A549 (cell line): ENCODE results near the gene ZNF346.

Experiments
- CEBPB ChIP-seq, 2 experiments: fragments of >200 bp in 1 of 2; sonication (Bioruptor Twin) in 1 of 2; formaldehyde crosslinking in 1 of 2; IDR thresholded peaks; 2 replicates each; pipeline ENCODE4 v1.6.1; 2012 to 2016
- CTCF ChIP-seq: fragments of >200 bp; sonication (Bioruptor Twin); formaldehyde crosslinking; IDR thresholded peaks from 3 replicates; pipeline ENCODE4 v1.5.1; 2016
- E2F6 ChIP-seq: IDR thresholded peaks from 2 replicates; pipeline ENCODE4 v1.6.1; 2012; ENCODE audit warnings: low read depth, borderline replicate concordance
- EHMT2 ChIP-seq: fragments of 200-600 bp; sonication (generic); IDR thresholded peaks from 2 replicates; pipeline ENCODE4 v1.6.1; 2016; ENCODE audit warnings: antibody characterized with exemption, low read depth, mild to moderate bottlenecking, moderate library complexity
- HDAC2 ChIP-seq: fragments of 200-600 bp; sonication (generic); IDR thresholded peaks from 2 replicates; pipeline ENCODE4 v1.6.1; 2016
- JUN ChIP-seq, 2 experiments: fragments of >200 bp; sonication (Bioruptor Twin); formaldehyde crosslinking; IDR thresholded peaks; 2 replicates in 1 of 2; 3 replicates in 1 of 2; pipeline ENCODE4 v1.6.1; 2016 to 2017
- MYC ChIP-seq: IDR thresholded peaks from 2 replicates; pipeline ENCODE4 v1.6.1; 2012; ENCODE audit warnings: mild to moderate bottlenecking, inconsistent platforms, low read length, improper control_type of control experiment, borderline replicate concordance
- POLR2A ChIP-seq: IDR thresholded peaks from 2 replicates; pipeline ENCODE4 v1.6.1; 2012; ENCODE audit warnings: mild to moderate bottlenecking, low read length
- RCOR1 ChIP-seq: fragments of 150-350 bp; IDR thresholded peaks from 2 replicates; pipeline ENCODE4 v1.6.1; 2014; ENCODE audit warnings: antibody characterized with exemption, low read length, low read depth
- SREBF2 ChIP-seq: fragments of 450-650 bp; IDR thresholded peaks from 2 replicates; pipeline ENCODE4 v1.6.1; 2014; ENCODE audit warnings: mild to moderate bottlenecking, moderate library complexity
- ZFP36 ChIP-seq: fragments of 450-650 bp; IDR thresholded peaks from 2 replicates; pipeline ENCODE4 v1.6.1; 2014; ENCODE audit warnings: borderline replicate concordance; ENCODE audit not compliant: partially characterized antibody

- TF ChIP-seq CTCF: no peak
- no peak for TF ChIP-seq MYC
- no peak for TF ChIP-seq POLR2A
- no peak for TF ChIP-seq JUN (IDR thresholded peaks at IDR 0.05)
- TF ChIP-seq SREBF2: no peak
- no peak for TF ChIP-seq ZFP36
- TF ChIP-seq E2F6: no peak
- TF ChIP-seq CEBPB (IDR thresholded peaks at IDR 0.05): no peak
- no peak for TF ChIP-seq EHMT2
- TF ChIP-seq RCOR1: no peak
- no peak for TF ChIP-seq HDAC2
Measured at GRCh38 chr5:177085985-177086653, 63.6 kb downstream of the ZNF346 start.
